Cardiac fibroblast (primary cell): Measurements from ENCODE around the gene RESF1.
"Not testable (repeated sequence)": the region's sequence is repeated elsewhere in the genome, so short reads cannot be mapped to it uniquely, and the experiment has no call there.

Experiments used
- DNase-seq, 2 donors: peaks; one replicate each; pipeline versions ENCODE4 v3.0.0 to v3.0.0-alpha.2; 2010; ENCODE audit warnings: low read depth in 2 of 2
- H3K4me3 ChIP-seq, 2 donors: replicated peaks in 1 of 2; 1 replicate in 1 of 2; 2 replicates in 1 of 2; pipeline ENCODE4 v1.5.1; 2011; ENCODE audit warnings: low read depth in 2 of 2, low read length in 2 of 2, mild to moderate bottlenecking in 2 of 2, moderate library complexity in 1 of 2
- TF ChIP-seq, protein P1 (sequence below): IDR thresholded peaks from one replicate; pipeline ENCODE4 v1.5.1; 2011; ENCODE audit warnings: low read depth, mild to moderate bottlenecking, low read length, inconsistent platforms

The RESF1 gene

DNA sequence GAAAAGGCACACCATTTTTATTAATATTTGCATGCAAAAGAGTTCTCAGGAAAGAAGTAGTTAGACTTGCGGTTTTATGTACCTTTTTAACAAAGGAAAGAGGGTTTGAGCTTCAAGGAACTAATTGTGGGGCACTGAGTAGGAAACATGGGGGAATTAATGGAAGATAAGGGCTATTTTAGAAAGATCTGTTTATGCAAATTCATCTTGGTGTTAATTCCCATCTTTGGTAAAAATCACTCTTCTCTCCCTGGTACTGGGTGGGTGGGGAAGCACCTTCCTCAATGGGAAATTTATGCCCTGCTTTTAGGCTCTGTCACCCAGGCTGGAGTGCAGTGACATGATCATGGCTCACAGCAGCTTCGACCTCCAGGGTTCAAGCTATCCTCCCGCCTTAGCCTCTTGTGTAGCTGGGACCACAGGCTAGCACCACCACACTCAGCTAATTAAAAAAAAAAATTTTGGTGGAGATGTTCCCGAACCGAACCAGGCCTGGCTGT is 30.1 kb upstream of the RESF1 start:
- no peak for DNase-seq
- no peak overlapping the region for H3K4me3 ChIP-seq
- TF ChIP-seq, protein P1, sequence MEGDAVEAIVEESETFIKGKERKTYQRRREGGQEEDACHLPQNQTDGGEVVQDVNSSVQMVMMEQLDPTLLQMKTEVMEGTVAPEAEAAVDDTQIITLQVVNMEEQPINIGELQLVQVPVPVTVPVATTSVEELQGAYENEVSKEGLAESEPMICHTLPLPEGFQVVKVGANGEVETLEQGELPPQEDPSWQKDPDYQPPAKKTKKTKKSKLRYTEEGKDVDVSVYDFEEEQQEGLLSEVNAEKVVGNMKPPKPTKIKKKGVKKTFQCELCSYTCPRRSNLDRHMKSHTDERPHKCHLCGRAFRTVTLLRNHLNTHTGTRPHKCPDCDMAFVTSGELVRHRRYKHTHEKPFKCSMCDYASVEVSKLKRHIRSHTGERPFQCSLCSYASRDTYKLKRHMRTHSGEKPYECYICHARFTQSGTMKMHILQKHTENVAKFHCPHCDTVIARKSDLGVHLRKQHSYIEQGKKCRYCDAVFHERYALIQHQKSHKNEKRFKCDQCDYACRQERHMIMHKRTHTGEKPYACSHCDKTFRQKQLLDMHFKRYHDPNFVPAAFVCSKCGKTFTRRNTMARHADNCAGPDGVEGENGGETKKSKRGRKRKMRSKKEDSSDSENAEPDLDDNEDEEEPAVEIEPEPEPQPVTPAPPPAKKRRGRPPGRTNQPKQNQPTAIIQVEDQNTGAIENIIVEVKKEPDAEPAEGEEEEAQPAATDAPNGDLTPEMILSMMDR: no peak

DNA sequence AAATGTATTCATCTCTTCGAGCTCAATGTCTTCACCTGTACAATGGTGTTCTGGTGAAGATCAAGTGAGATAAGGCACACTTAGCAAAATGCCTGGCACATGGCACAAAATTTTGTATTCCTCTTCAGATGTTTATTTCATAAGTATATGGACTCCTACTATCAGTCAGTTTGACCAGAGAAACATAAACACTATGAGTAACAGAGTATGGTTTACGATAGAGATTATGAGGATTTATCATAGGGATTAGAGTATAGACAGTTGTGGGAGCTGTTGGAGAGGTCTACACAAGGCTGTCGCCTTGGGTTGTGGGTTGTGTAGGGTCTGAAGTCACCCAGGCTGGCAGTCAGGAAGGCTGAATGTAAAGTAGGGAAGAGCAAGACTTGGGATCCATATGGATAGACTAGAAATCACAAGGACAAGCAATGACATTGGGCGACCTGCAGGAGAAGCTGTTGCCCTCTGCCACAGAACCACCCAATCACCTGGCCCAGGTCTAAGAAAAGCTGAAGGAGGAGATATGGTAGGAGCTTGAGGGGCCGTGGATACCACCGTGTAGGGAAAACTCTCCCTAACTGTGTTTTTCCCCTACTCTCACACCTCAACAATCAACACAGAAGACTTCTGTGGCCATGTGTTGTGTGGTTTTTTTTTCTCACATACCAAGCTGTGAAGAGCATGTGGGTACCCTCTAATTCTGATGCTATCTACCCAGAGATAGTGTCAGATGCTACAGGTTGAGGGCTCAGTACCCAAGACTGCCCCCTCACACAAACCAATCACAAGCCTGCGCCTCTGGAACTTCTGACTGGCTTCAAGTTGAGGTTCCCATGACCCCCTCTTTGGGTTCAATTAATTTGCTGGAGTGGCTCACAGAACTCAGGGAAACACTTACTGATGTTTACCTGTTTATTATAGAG is 27.2 kb upstream of the RESF1 start:
- H3K4me3 ChIP-seq: no peak overlapping the region
- no peak for DNase-seq
- TF ChIP-seq, protein P1: no peak

DNA sequence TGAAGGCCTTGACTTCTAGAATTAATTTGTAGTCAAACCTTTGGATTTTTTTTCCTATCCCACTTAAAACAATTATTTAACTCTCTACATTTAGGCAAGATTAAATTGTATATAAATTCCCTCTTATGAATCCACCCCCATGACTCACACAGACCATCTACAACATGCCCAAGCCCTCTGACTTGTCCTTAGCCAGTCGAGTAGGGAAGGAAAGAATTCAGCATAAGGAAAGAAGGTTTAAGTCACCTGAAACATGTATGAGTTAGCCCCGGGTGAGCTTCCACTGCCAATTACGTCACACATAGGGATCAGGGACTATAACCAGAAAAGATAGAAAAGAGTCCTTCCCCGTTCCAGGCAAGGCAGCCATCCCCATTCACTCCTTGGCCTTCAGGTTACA is 14.9 kb upstream of the RESF1 start:
- TF ChIP-seq, protein P1: no peak
- no peak overlapping the region for H3K4me3 ChIP-seq
- DNase-seq: no peak

DNA sequence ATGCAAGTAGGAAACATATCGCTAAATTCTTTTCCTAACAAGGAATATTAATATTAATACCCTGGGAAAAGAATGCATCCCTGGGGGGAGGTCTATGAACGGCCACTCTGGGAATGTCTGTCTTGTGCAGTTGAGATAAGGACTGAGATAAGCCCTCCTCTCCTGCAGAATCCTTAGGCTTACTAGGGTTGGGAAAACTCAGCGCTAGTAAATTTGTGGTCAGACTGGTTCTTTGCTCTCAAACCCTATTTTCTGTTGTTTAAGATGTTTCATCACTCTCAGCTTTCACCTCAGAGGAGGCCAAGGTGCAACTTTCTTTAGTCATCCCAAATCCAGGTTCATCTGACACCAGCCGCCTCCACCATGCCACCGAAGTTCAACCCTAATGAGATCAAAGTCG is 11.2 kb upstream of the RESF1 start:
- DNase-seq: no peak
- no peak overlapping the region for H3K4me3 ChIP-seq
- TF ChIP-seq, protein P1: no peak

DNA sequence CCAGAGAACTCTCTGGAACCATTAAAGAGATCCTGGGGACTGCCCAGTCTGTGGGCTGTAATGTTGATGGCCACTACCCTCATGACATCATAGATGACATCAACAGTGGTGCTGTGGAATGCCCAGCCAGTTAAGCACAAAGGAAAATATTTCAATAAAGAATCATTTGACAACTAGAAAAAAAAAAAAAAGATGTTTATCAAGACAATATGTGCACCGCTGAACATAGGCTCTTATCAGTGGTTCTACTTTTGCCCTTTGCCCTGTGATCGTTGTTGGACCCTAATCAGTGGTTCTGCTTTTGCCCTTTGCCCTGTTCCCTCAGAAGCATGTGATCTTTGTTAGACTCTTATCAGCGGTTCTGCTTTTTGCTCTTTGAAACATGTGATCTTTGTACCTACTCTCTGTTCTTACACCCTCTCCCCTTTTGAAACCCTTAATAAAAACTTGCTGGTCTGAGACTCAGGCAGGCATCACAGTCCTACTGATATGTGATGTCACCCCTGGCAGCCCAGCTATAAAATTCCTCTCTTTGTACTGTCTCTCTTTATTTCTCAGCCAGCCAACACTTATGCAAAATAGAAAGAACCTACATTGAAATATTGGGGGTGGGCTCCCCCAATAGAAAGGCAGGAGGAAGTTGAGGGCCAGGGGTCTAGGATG is 10.4 kb upstream of the RESF1 start:
- H3K4me3 ChIP-seq, DNase-seq: not testable (repeated sequence)

DNA sequence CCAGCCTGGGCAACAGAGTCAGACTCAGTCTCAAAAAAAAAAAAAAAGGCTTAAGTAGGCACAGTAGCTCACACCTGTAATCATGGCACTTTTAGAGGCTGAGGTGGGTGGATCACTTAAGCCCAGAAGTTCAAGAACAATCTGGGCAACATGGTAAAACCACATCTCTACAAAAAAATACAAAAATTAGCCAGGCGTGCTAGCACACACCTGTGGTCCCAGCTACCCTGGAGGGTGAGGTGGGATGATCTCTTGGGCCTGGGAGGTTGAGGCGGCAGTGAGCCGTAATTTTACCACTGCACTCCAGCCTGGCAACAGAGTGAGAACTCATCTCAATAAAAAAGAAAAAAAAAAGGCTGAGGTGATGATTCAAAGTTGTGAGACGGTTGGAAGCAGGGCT is 9.1 kb upstream of the RESF1 start:
- H3K4me3 ChIP-seq: no peak overlapping the region
- no peak for DNase-seq
- TF ChIP-seq, protein P1: no peak

DNA sequence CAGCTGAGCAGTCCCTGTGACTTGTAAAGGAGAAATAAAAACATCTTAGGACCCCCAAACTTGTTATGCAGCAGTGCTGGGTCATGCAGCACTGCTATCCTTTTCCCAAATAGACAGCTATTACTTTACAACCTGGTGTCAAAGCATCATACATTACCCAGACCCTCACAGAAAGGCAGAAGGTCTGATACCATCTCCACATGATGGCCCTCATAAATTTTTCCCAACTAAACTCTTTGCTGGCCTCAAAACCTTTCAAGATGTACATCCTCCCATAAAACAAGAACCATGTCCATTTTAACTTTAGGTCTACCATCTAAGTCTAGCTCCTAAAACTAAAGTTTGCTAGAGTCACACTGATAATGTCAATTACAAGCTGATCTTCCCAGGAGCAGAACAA is 8.7 kb upstream of the RESF1 start:
- H3K4me3 ChIP-seq: no peak overlapping the region
- no peak for DNase-seq
- TF ChIP-seq, protein P1: no peak
